HepG2 (cell line): ENCODE results near the gene GALNT12. TPM values are rescaled to one million over a fixed set of nuclear protein-coding genes. Genes with fewer than 3 reads are reported as not detected.

Experiments
- GLI4 ChIP-seq: sonication (generic); formaldehyde crosslinking; IDR thresholded peaks from 2 replicates; pipeline ENCODE4 v1.5.1; 2020; ENCODE audit warnings: missing genetic modification reagents, mild to moderate bottlenecking, moderate library complexity, borderline replicate concordance
- IRF2 ChIP-seq: IDR thresholded peaks from 2 replicates; pipeline ENCODE4 v1.6.1; 2018; ENCODE audit warnings: missing genetic modification reagents, missing compliant biosample characterization
- KDM5A ChIP-seq: fragments of 200-600 bp; sonication (generic); IDR thresholded peaks from 2 replicates; pipeline ENCODE4 v1.7.0; 2018; ENCODE audit warnings: antibody characterized with exemption, mild to moderate bottlenecking, low read length, borderline replicate concordance
- MIER3 ChIP-seq: IDR thresholded peaks from 2 replicates; pipeline ENCODE4 v1.6.1; 2016; ENCODE audit warnings: missing compliant biosample characterization, borderline replicate concordance
- MTA3 ChIP-seq: sonication (generic); formaldehyde crosslinking; IDR thresholded peaks from 2 replicates; pipeline ENCODE4 v1.4.0; 2020; ENCODE audit warnings: missing genetic modification reagents
- NCOA5 ChIP-seq: sonication (generic); formaldehyde crosslinking; IDR thresholded peaks from 2 replicates; pipeline ENCODE4 v1.4.0; 2020; ENCODE audit warnings: missing genetic modification reagents
- PAWR ChIP-seq: sonication (generic); formaldehyde crosslinking; IDR thresholded peaks from 2 replicates; pipeline ENCODE4 v1.4.0; 2020; ENCODE audit warnings: missing genetic modification reagents, mild to moderate bottlenecking, borderline replicate concordance
- PCBP1 ChIP-seq: fragments of 200-400 bp; formaldehyde crosslinking; IDR thresholded peaks from 2 replicates; pipeline ENCODE4 v1.6.1; 2017; ENCODE audit warnings: mild to moderate bottlenecking, low read depth, low read length, borderline replicate concordance
- SETDB1 ChIP-seq: sonication (generic); formaldehyde crosslinking; IDR thresholded peaks from 2 replicates; pipeline ENCODE4 v1.5.1; 2020; ENCODE audit warnings: missing genetic modification reagents, mild to moderate bottlenecking, borderline replicate concordance
- SNAI1 ChIP-seq: sonication (generic); formaldehyde crosslinking; IDR thresholded peaks from 2 replicates; pipeline ENCODE4 v1.5.0; 2020; ENCODE audit warnings: mild to moderate bottlenecking, missing genetic modification reagents, borderline replicate concordance
- TRIM24 ChIP-seq: sonication (generic); formaldehyde crosslinking; IDR thresholded peaks from 2 replicates; pipeline ENCODE4 v1.8.0; 2022; ENCODE audit warnings: mild to moderate bottlenecking, missing genetic modification reagents
- XBP1 ChIP-seq: sonication (generic); formaldehyde crosslinking; IDR thresholded peaks from 2 replicates; pipeline ENCODE4 v1.5.0; 2020; ENCODE audit warnings: missing genetic modification reagents
- ZBTB7B ChIP-seq: sonication (generic); formaldehyde crosslinking; IDR thresholded peaks from 2 replicates; pipeline ENCODE4 v1.4.0; 2020; ENCODE audit warnings: missing genetic modification reagents
- ZFX ChIP-seq: sonication (generic); formaldehyde crosslinking; IDR thresholded peaks from 2 replicates; pipeline ENCODE4 v1.4.0; 2020; ENCODE audit warnings: mild to moderate bottlenecking, low read depth, missing genetic modification reagents, moderate library complexity
- ZNF550 ChIP-seq: sonication (generic); formaldehyde crosslinking; IDR thresholded peaks from 2 replicates; pipeline ENCODE4 v1.4.0; 2020; ENCODE audit warnings: mild to moderate bottlenecking, missing genetic modification reagents, borderline replicate concordance
- ZNF782 ChIP-seq: sonication (generic); formaldehyde crosslinking; IDR thresholded peaks from 2 replicates; pipeline ENCODE4 v1.4.0; 2020; ENCODE audit warnings: missing genetic modification reagents, mild to moderate bottlenecking, borderline replicate concordance
- polyA plus RNA-seq, 8 experiments: library from polyadenylated mRNA; depleted of rRNA in 3 of 8; stranded (reverse) in 7 of 8; unstranded in 1 of 8; fragments of >200 nt; fragmentation: Illumina TruSeq in 4 of 8; extraction: Trizol in 4 of 8; gene quantifications; 2 replicates each; pipeline versions ENCODE4 v1.2.1 to v1.2.3, GENCODE V29; 2011 to 2016; ENCODE audit warnings: low read depth in 4 of 8, missing spikeins in 1 of 8, mixed read lengths in 1 of 8; ENCODE audit not compliant: insufficient read depth in 1 of 8
- total RNA-seq, 5 experiments: library from RNA; depleted of rRNA; stranded (reverse); fragments of >200 nt; fragmentation: Illumina TruSeq; extraction: Trizol; gene quantifications; 2 replicates each; pipeline ENCODE4 v1.2.3, GENCODE V29; 2016; ENCODE audit warnings: low read depth in 1 of 5
- TF ChIP-seq, protein P1 (sequence below): sonication (generic); formaldehyde crosslinking; IDR thresholded peaks from 2 replicates; pipeline ENCODE4 v1.4.0; 2020; ENCODE audit warnings: missing genetic modification reagents, borderline replicate concordance
- TF ChIP-seq, protein P2 (sequence below): sonication (generic); formaldehyde crosslinking; IDR thresholded peaks from 2 replicates; pipeline ENCODE4 v1.4.0; 2020; ENCODE audit warnings: missing genetic modification reagents, borderline replicate concordance
- TF ChIP-seq, protein P3 (sequence below): sonication (generic); formaldehyde crosslinking; IDR thresholded peaks from 2 replicates; pipeline ENCODE4 v1.5.0; 2020; ENCODE audit warnings: mild to moderate bottlenecking, missing genetic modification reagents
- TF ChIP-seq, protein P4 (sequence below): sonication (generic); formaldehyde crosslinking; IDR thresholded peaks from 2 replicates; pipeline ENCODE4 v1.5.1; 2020; ENCODE audit warnings: missing genetic modification reagents, mild to moderate bottlenecking, borderline replicate concordance

The GALNT12 gene
- total and polyA plus RNA-seq, 2 of the 13 experiments (the other 11 are each of a cell fraction or from before 2014, with no cell fraction given) = 0.07 TPM; not detected in 1

DNA sequence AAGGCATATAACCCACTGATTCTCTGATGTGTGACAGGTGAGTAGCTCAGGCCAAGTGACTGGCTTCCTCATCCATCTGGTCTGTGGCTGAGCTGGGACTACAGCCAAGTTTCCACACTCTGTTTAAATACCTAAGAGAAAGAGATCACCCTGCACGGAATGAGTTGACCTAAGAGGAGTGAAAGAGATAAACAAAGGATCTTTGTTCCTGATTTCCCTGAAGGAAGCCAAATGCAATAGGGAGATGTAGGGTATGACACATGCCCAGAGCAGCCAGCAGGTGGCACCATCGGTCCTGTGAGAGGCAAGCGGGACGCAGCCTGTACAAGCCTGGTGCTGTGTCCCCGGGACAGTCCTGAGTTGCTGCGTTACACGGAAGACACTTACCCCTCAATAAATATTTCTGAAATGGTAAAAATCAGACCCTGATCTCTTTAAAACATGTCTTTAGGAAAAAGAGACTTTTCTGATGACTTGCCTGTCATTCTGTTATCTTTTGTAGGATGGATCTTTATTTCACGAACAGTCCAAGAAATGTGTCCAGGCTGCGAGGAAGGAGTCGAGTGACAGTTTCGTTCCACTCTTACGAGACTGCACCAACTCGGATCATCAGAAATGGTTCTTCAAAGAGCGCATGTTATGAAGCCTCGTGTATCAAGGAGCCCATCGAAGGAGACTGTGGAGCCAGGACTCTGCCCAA lies 41.1 kb downstream of the GALNT12 start (continued):
- no peak for TF ChIP-seq XBP1
- TF ChIP-seq ZFX (CRISPR knock-in tag) = no peak
- TF ChIP-seq, protein P1, sequence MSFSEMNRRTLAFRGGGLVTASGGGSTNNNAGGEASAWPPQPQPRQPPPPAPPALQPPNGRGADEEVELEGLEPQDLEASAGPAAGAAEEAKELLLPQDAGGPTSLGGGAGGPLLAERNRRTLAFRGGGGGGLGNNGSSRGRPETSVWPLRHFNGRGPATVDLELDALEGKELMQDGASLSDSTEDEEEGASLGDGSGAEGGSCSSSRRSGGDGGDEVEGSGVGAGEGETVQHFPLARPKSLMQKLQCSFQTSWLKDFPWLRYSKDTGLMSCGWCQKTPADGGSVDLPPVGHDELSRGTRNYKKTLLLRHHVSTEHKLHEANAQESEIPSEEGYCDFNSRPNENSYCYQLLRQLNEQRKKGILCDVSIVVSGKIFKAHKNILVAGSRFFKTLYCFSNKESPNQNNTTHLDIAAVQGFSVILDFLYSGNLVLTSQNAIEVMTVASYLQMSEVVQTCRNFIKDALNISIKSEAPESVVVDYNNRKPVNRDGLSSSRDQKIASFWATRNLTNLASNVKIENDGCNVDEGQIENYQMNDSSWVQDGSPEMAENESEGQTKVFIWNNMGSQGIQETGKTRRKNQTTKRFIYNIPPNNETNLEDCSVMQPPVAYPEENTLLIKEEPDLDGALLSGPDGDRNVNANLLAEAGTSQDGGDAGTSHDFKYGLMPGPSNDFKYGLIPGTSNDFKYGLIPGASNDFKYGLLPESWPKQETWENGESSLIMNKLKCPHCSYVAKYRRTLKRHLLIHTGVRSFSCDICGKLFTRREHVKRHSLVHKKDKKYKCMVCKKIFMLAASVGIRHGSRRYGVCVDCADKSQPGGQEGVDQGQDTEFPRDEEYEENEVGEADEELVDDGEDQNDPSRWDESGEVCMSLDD (CRISPR knock-in tag) = no peak
- TF ChIP-seq, protein P2, sequence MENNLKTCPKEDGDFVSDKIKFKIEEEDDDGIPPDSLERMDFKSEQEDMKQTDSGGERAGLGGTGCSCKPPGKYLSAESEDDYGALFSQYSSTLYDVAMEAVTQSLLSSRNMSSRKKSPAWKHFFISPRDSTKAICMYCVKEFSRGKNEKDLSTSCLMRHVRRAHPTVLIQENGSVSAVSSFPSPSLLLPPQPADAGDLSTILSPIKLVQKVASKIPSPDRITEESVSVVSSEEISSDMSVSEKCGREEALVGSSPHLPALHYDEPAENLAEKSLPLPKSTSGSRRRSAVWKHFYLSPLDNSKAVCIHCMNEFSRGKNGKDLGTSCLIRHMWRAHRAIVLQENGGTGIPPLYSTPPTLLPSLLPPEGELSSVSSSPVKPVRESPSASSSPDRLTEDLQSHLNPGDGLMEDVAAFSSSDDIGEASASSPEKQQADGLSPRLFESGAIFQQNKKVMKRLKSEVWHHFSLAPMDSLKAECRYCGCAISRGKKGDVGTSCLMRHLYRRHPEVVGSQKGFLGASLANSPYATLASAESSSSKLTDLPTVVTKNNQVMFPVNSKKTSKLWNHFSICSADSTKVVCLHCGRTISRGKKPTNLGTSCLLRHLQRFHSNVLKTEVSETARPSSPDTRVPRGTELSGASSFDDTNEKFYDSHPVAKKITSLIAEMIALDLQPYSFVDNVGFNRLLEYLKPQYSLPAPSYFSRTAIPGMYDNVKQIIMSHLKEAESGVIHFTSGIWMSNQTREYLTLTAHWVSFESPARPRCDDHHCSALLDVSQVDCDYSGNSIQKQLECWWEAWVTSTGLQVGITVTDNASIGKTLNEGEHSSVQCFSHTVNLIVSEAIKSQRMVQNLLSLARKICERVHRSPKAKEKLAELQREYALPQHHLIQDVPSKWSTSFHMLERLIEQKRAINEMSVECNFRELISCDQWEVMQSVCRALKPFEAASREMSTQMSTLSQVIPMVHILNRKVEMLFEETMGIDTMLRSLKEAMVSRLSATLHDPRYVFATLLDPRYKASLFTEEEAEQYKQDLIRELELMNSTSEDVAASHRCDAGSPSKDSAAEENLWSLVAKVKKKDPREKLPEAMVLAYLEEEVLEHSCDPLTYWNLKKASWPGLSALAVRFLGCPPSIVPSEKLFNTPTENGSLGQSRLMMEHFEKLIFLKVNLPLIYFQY (CRISPR knock-in tag) = no peak
- no peak for TF ChIP-seq ZNF550 (CRISPR knock-in tag)
- TF ChIP-seq PCBP1 = no peak
- TF ChIP-seq IRF2 (CRISPR knock-in tag) = peak; percentile 74; the same call in 1 of the 2 replicates
- no peak for TF ChIP-seq GLI4 (CRISPR knock-in tag)
- TF ChIP-seq, protein P3, sequence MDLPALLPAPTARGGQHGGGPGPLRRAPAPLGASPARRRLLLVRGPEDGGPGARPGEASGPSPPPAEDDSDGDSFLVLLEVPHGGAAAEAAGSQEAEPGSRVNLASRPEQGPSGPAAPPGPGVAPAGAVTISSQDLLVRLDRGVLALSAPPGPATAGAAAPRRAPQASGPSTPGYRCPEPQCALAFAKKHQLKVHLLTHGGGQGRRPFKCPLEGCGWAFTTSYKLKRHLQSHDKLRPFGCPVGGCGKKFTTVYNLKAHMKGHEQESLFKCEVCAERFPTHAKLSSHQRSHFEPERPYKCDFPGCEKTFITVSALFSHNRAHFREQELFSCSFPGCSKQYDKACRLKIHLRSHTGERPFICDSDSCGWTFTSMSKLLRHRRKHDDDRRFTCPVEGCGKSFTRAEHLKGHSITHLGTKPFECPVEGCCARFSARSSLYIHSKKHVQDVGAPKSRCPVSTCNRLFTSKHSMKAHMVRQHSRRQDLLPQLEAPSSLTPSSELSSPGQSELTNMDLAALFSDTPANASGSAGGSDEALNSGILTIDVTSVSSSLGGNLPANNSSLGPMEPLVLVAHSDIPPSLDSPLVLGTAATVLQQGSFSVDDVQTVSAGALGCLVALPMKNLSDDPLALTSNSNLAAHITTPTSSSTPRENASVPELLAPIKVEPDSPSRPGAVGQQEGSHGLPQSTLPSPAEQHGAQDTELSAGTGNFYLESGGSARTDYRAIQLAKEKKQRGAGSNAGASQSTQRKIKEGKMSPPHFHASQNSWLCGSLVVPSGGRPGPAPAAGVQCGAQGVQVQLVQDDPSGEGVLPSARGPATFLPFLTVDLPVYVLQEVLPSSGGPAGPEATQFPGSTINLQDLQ (CRISPR knock-in tag) = no peak
- no peak for TF ChIP-seq ZBTB7B (CRISPR knock-in tag)
- TF ChIP-seq ZNF782 = no peak
- no peak for TF ChIP-seq SNAI1 (CRISPR knock-in tag)
- TF ChIP-seq MTA3 (CRISPR knock-in tag) = no peak
- TF ChIP-seq PAWR (CRISPR knock-in tag) = no peak
- TF ChIP-seq TRIM24 (CRISPR knock-in tag) = no peak
- no peak for TF ChIP-seq NCOA5 (CRISPR knock-in tag)
- TF ChIP-seq SETDB1 (CRISPR knock-in tag) = no peak
- TF ChIP-seq KDM5A = no peak
- TF ChIP-seq, protein P4, sequence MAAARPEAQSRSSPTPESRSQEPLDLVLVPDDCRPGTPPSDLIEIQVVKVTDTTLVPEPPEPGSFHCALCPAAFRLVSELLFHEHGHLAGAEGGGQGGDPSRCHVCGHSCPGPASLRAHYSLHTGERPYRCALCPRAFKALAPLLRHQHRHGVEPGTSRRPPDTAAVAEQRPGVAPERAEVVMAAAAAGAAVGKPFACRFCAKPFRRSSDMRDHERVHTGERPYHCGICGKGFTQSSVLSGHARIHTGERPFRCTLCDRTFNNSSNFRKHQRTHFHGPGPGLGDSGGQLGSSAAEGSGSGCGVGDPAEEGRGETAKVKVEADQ (CRISPR knock-in tag) = no peak
- no peak for TF ChIP-seq MIER3 (CRISPR knock-in tag)
